HepG2 (cell line): ENCODE data around the gene M1AP.

Experiments
- BRD4 ChIP-seq: sonication (generic); formaldehyde crosslinking; IDR thresholded peaks from 2 replicates; pipeline ENCODE4 v1.4.0; 2020; ENCODE audit warnings: missing genetic modification reagents
- MTF1 ChIP-seq: sonication (generic); formaldehyde crosslinking; IDR thresholded peaks from 2 replicates; pipeline ENCODE4 v1.5.0; 2020; ENCODE audit warnings: missing genetic modification reagents
- POLR2A ChIP-seq, 2 experiments: IDR thresholded peaks; 2 replicates each; pipeline ENCODE4 v1.6.1; 2011; ENCODE audit warnings: low read depth in 2 of 2, low read length in 2 of 2, mild to moderate bottlenecking in 1 of 2, moderate library complexity in 1 of 2; ENCODE audit not compliant: insufficient read depth in 1 of 2
- SMARCC2 ChIP-seq: fragments of 450-650 bp; IDR thresholded peaks from 2 replicates; pipeline ENCODE4 v1.6.1; 2017; ENCODE audit warnings: antibody characterized with exemption, mild to moderate bottlenecking
- TAF1 ChIP-seq: sonication (generic); formaldehyde crosslinking; IDR thresholded peaks from 2 replicates; pipeline ENCODE4 v1.4.0; 2020; ENCODE audit warnings: missing genetic modification reagents
- TBL1XR1 ChIP-seq: fragments of 150-350 bp; IDR thresholded peaks from 2 replicates; pipeline ENCODE4 v1.6.1; 2014; ENCODE audit warnings: borderline replicate concordance, low read length; ENCODE audit not compliant: partially characterized antibody
- ZNF20 ChIP-seq: sonication (generic); formaldehyde crosslinking; IDR thresholded peaks from 2 replicates; pipeline ENCODE4 v1.4.0; 2020; ENCODE audit warnings: mild to moderate bottlenecking, moderate library complexity, missing genetic modification reagents
- ZNF335 ChIP-seq: sonication (generic); formaldehyde crosslinking; IDR thresholded peaks from 2 replicates; pipeline ENCODE4 v1.4.0; 2020; ENCODE audit warnings: missing genetic modification reagents

DNA sequence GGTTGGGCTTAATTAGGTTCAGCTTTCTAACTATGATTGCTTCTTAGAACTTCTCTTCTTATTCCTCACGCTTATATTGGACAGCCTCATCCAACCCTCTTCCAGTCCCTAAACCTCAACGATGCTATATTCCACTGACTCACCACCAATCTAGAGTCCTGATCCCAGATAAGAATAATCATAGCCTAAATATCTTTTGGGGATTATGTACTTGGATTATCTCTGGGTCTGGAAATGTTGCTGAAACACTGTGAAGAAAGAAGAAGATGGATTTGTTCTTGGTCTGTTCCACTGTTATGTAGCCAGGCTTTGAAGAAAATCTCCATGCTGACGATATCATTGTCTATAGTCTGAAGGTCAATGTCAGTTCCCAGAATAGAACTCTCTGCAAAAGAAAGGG lies 66.7 kb downstream of the M1AP start:
- TF ChIP-seq TAF1 (CRISPR knock-in tag) (no peak), ZNF20 (no peak), POLR2A (IDR thresholded peaks at IDR 0.05; ENCODE audit: insufficient read depth in 1 of 2, low read depth in 2 of 2, low read length in 2 of 2) (no peak), BRD4 (CRISPR knock-in tag) (no peak), SMARCC2 (no peak), ZNF335 (CRISPR knock-in tag) (no peak), MTF1 (CRISPR knock-in tag) (no peak), TBL1XR1 (no peak)
